CD4-positive, alpha-beta T cell treated with Interleukin-12 subunit alpha and Interleukin-12 subunit beta, for 1 hour (primary cell): ENCODE results near the gene DHX32.

Experiments
- DNase-seq: peaks from one replicate; pipeline ENCODE4 v3.0.0-alpha.2; 2020

Gene DHX32

GRCh38 chr10:125846894-125847293 is 34.2 kb downstream of the DHX32 start:
- DNase-seq = no peak

- no peak for DNase-seq
These were observed 35.5 kb downstream of the DHX32 start for GRCh38 chr10:125845617-125846016.

- no peak for DNase-seq
These were observed 36.3 kb downstream of the DHX32 start for GRCh38 chr10:125844751-125845221.

DNA sequence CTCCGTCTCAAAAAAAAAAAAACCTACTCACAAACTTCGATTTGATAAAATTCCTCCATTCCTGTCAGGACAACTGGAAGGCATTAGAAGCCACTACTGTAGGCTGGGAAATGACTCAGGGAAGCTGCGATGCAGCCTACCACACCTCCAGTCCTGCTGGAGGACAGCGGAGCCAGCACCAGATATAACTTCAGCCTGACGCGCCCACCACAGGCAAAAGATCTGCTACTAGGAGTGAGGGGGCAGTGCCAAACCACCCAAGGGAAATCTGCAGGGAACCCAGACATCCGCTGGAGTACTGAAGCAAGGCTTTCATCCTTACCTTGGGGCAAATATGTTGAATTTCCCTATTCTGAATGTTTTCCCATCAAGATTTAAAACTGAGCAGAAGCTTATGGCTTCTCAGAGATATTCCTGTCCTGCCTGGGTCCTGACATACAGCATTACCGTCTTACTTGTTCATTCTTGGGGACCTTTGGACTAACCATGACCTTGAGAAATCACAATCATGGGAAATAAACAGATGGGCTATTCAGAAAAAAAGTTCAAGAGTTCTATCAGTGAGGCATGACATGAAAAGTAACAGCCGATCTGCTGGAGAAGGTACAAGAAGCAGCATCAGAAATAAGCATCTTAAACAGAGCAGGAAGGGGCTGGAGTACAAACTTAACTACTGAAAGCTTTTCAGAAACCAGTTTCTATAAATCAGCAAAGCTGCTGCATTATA is 37.3 kb downstream of the DHX32 start:
- no peak for DNase-seq

DNA sequence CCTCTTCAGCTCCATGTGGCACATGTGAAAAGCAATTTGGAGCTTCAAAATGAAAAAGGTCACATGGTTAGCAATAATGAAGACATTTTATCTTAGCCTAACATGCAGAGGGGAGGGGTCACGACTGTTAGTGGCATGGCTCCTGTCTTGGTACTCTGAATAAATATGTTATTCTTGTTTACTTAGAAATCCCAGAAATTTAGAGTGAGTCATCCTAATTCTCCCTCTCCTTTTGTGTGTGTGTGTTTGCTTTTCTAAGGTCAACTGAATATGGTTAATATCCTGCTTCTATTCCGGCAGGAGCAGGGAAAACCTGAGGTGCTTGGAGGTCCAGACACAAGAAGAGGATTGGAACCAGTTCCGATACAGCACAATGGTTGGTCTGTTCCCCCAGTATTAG is 40.1 kb downstream of the DHX32 start:
- no peak for DNase-seq

GRCh38 chr10:125840406-125840805 is 40.7 kb downstream of the DHX32 start:
- no peak for DNase-seq

DNA sequence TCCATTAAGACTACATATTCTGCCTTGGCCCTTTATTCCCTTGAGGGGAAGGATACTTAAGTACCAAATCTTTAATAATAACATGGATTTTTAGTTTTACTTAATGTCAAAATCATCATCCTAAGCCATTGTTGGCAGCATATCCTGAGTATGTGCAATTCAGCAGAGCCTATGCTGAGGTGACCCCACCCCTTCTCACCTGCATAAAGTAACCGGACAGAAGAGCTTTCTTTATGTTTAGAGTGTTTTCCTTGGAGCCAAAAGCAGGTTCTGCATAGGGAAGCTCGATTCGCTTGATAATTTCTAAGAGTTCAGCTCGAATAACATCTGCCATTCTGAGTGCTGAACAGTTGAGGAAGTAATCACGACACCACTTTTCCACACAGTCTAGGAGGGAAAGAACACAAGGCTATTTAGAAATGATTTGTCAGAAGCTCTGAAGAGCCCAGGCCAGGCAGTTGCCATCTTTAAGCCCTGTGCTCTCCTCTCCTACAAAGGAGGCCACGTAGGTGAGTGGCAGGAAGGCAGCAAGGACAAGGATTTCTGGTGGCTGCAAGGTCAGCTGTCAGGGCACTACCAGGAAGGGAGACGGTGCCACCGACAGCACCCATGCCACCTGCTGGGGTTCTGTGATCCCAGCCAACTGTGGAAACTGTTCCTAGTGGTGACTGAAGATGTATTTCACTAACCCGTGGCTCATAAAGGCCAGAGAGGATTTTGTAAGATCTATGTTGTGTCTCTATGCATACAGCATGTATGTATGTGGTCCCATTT is 42.1 kb downstream of the DHX32 start:
- no peak for DNase-seq

DNA sequence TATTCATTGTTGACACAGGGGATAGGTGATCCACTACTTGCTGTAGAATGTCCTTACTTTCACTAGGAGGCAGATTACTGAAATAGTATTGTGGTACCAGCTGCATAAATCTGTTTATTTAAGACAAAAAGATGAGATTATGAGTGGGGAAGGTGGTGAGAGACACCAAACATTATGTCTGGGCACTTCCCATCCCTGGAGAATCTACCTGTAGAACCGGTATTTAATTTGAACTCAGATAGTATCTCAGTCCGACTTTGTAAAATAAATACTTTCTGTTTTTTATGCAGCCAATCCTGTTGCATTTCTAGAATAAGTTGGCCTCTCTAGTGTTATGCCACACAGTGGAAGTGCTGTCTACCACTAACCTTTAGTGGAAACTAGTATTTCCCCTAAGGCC is 44.3 kb downstream of the DHX32 start:
- no peak for DNase-seq

GRCh38 chr10:125828311-125828710 is 52.8 kb downstream of the DHX32 start:
- no peak for DNase-seq

GRCh38 chr10:125827133-125827532 is 54.0 kb downstream of the DHX32 start:
- DNase-seq = no peak

GRCh38 chr10:125824736-125825135 is 56.4 kb downstream of the DHX32 start:
- DNase-seq = no peak

DNA sequence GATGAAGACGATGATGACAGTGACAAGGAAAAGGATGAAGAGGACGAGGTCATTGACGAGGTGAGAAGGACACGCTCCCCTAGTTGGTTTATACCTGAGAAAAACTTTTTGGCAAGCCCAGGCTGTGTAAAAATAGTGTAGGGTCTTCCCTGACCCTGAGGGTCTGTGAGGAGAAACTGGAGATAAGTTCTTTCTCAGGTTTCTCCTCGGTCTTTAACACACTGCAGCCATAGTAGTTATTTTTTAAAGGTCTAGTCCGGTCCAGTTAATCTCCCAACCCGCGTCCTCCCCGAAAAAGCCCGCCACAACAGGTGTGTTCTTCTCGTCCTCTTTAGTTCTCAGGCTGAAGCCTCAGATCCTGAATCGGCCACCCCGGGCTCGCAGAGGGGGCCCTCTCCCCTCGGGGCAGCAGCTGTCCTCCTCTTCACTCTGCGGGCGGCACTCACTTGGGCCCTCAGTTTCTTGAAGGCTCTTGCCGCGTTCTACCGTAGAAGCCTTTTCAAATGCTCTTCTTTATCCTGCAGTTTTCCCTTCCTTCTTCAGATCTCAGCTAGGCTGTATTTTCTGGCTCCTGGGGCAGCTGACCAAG is 57.3 kb downstream of the DHX32 start:
- peak; percentile 6 for DNase-seq

GRCh38 chr10:125822878-125823662 is 58.0 kb downstream of the DHX32 start, which contains the start of the genes BCCIP and UROS:
Gene BCCIP, plus strand, starts transcription at chr10:125823546. Its CDS starts 12 bp downstream, at chr10:125823558.
Gene UROS, minus strand, starts transcription at chr10:125823258. Its CDS starts 6,759 bp downstream, at chr10:125816499.
- peak; percentile 92 for DNase-seq

DNA sequence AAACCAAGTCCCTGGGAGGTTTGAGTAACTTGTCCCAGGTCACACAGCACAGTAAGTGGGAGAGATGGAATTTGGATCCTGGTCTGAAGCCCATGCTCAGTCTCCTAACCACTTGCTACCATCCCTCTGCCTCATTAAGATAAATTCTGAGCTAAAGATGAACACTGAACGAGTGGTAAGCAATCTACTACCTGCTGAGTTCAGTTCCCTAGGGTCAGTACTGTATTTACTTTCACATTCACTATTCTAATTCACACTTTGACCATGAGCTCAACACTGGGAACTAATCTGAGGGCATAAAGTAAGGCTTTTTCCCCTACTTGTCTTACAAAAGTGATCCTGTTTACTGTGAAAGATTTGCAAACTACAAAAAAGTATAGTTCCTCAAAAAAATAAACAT is 60.4 kb downstream of the DHX32 start:
- DNase-seq = no peak

DNA sequence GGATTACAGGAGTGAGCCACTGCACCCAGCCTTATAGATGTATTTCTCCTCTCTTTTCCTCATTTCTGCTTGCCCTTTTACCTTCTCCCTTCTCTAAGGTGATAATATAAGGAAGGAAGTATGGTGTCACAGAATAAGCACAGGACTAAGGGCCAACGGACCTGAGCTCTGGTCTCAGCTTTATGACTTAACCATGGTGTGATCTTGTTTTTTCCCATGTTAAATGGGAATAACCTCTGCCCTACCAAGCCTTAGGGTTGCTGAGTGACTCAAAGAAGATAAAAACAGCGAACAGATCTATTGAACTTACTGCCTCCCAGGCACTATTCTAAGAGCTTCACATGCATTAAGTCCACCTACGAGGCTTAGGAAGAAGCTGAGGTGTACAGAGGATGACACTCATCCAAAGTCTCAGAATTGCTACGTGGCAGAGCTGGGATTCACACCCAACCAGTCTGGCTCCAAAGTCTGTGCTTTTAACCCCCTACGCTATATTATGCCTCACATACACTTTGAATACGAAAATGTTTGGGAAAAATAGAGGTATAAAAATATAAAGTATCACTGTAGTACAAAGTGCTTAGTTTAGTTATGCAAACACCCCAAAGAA is 63.6 kb downstream of the DHX32 start:
- no peak for DNase-seq

GRCh38 chr10:125816548-125816947 is 64.5 kb downstream of the DHX32 start:
- no peak for DNase-seq

GRCh38 chr10:125815764-125816163 is 65.3 kb downstream of the DHX32 start:
- DNase-seq = no peak

DNA sequence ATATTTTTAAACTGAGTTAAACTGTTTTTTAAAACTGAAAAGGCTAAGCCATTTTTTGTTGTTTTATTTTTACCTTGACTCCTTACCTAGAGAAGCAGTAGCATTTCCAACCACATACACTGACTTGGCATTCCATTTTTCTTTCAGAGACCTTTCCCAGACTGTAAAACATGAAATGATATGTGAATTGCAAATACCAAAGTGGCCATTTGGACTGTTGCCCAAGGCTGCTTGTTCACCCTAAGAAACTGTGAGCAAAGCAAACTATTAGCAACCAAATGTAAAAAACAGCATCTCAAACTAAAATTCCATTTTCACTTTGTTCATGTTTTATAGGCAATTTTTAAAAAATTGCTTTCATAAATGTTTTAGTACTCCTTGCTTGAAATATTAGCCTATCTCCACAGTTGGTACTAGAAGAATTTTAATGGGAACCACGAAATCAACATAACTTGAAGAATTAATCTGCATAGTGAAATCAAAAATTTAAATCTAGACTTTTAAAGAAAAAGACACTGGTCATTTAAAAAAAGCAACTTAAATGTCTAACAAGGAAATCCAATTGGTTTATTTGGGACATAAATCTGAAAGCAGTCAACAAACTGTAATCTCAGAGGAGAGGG is 68.9 kb downstream of the DHX32 start:
- no peak for DNase-seq

GRCh38 chr10:125811251-125811650 is 69.8 kb downstream of the DHX32 start:
- no peak for DNase-seq

GRCh38 chr10:125808047-125808446 is 73.0 kb downstream of the DHX32 start:
- DNase-seq = no peak

DNA sequence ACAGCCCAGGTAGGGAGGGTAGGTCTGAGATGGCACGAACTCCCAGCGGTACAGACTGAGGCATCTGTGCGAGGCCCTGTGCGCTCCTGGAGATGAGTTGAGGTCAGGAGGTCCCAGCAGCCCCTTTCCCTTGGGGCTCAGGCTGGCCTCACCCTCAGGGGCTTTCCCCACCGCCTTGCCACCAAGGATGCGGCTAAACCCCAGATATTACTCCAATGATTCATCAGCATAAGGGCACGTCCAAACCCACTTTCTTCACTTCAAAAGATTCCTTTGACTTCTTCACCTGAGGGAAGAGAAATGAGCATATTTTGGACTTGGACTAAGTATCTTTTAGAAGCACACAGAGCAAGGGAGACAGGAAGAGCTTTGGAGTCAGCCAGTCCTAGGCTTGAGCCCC is 78.4 kb downstream of the DHX32 start:
- DNase-seq = no peak

- no peak for DNase-seq
These were observed 79.0 kb downstream of the DHX32 start for GRCh38 chr10:125802131-125802530.
